HG02943 (cell line): ENCODE data around the gene LLGL1.

Source experiments
- ATAC-seq: cut with Tn5 transposase; IDR thresholded peaks from one replicate; pipeline ENCODE4 v1.9.1; 2021; ENCODE audit warnings: mild to moderate bottlenecking, low read depth, moderate library complexity; ENCODE audit not compliant: unreplicated experiment

The LLGL1 gene

DNA sequence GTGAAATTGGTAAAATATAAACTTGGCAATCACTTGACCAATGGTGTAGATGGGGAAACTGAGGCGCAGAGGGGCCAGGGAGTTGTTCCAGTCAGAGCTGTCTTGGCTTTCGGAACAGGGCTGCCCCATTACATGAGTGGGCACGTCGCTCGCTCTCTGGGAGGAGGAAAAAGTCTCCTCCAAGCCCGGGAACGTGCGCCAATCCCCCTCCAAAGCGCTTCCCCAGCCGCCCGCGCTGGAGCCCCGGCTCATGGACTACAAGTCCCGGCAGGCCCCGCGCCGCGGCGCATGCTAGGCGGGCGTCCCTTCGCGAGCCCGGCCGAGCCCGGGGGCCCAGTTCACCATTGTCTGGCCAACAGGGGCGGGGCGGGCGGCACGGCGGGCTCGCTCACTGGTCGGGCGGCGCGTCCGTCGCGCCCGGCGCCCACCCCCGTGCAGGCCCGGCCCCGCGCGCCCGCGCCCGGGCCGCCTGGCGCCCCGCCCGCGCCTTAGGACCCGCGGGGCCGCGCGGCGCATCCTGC lies at the start of gene LLGL1:
Gene LLGL1, plus strand, starts transcription at position 515 of the 521 bp plus-strand sequence. CDS start 48 bp downstream, outside the sequence.
- ATAC-seq, result peak; percentile 78

DNA sequence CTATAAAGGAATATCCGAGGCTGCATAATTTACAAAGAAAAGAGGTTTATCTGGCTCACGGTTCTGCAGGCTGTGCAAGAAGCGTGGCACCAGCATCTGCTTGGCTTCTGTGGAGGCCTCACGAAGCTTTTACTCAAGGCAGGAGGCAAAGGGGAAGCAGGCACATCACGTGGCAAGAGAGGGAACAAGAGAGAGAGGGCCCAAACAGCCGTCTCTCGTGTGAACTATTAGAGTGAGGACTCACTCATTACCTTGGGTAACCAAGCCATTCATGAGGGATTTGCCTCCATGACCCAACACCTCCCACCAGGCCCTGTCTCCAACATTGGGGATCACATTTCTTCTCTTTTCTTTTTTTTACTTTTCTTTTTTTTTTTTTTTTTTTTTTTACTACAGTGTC lies 49.3 kb upstream of the LLGL1 start:
- no peak for ATAC-seq

DNA sequence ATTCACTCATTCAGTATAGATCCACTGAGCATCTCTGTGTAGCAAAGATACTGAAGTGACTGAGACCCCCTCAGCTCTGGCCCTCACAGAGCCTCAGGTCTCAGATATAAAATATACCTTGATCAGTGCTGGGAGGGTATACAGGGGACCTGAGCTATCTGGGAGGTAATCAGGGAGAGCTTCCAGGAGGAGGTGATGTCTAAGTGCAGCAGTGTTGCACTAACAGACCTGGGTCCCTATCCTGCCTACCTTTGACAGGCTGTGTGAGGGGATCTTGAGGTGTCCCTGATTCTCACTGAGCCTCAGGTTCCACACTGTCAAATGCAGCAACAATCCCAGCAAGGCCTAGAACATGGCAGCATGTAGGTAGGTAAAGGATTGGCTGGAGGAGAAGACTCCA lies 48.3 kb upstream of the LLGL1 start:
- no peak for ATAC-seq

DNA sequence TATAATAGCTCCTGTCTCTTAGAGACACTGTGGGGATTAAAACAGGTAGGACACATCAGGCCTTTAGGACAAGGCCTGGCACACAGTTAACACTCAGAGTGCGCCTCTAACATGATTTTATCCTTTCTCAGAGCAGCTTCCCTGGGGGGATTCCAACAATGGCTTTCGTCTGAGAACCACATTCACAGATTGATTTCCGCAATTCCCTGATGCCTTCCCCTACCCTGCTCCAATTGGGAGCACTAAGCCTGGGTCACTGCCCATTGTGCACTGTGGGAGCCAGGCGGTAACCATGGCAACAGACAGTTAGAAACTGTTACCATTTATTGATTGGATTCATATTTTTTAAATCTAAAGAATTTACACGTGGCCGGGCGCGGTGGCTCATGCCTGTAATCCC lies 47.7 kb upstream of the LLGL1 start:
- no peak for ATAC-seq

DNA sequence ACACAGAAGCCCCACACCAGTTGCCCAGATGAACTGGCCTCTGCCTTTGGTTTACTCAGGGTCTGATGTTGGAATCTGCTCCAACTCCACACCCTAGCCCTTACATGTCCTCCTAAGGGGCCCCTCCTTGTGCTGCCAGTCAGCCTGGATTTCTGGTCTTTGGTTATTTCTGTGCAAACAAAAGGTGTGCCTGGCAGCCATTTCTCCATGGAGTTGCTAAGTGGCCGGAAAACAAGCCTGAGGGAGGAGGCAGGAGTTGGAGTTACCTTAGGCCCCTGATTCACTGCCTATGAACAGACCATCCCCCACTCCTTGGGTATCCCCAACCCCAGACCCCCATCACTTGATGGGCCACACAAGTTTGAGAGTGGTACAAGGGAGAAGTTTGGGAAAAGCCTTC lies 46.2 kb upstream of the LLGL1 start:
- no peak for ATAC-seq

DNA sequence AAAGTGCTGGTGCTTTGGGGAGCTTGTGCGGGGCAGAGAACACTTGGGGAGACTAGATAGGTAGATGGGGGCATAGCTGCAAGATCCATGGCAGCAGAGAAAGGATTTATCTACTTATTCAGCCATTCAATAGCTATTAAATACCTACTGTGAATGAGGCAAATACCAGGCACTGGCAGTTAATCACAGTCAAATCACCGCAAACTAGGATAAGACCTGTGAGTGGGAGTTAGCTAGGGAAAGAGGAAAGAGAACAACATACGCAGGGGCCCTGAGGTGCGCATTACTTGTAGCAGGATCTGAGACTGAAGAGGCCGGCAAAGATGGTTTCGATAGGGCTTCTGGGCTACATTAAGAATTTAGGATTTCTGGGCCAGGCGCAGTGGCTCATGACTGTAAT lies 45.6 kb upstream of the LLGL1 start:
- no peak for ATAC-seq

DNA sequence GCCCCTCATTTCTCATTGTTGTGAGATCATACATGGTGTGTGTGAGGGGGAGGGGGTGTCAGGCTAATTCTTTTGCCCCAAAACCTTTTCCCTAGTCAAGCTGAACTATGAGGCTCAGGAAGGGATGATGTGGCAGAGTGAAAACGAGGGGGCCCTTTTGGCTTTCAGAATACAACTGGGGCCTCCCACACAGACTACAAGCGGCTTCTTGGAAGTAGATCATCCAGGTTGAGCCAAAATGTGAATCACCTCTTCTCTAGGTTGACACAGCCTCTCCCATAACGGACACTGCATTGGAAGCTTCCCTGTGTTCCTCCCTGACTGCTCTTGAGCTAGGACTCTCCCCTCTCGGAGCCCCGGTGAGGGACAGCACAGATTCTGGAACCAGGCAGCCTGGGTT lies 44.1 kb upstream of the LLGL1 start:
- ATAC-seq, result no peak

DNA sequence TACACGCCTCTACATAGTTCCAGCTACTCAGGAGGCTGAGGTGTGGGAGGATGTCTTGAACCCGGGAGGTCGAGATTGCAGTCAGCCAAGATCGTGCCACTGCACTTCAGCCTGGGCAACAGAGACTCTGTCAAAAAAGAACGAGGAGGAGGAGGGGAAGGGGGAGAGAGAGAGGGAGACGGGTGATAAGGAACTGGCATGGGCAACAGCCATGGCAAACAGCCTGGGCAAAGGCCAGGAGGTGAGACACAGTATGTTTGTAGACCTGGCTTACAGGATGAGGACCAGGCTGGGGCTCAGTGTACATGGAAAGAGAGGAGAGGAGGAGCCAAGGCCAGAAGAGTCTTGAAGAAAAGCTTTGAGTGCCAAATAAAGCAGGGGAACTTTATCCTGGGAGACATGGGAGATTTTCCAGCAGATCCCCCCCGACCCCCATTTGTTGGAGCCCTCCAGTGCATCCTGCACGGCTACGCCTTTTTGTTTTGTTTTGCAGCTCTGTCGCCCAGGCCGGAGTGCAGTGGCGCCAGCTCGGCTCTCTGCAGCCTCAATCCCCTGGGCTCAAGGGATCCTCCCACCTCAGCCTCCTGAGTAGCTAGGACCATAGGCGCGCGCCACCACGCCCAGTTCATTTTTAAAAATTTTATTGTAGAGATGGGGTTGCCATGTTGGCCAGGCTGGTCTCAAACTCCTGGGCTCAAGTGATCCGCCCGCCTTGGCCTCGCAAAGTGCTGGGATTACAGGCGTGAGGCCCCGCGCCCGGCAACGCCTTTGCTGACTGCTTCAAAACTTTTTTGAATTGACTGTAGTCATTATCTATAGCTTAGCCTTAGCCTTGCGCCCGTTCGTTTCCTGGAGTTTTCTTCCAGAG lies 43.1 kb upstream of the LLGL1 start:
- ATAC-seq, result no peak

DNA sequence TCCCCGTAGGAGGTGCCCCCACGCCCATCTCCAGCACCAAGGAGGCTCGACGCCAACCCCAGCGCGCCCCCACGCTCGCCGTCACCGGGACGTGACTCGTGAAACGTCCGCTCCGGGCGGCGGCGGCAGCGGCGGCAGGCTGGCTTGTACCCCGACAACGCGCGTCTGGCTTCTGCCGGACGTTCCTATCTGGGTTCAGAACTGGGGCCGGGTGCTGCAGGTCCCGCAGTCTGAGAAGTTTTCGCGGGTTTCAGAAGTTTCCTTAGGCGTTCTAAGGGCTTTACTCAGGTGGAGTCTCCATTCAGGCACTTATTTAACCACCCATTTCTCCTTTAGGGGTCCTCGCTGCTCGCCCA lies 42.5 kb upstream of the LLGL1 start:
- ATAC-seq, result peak; percentile 41

DNA sequence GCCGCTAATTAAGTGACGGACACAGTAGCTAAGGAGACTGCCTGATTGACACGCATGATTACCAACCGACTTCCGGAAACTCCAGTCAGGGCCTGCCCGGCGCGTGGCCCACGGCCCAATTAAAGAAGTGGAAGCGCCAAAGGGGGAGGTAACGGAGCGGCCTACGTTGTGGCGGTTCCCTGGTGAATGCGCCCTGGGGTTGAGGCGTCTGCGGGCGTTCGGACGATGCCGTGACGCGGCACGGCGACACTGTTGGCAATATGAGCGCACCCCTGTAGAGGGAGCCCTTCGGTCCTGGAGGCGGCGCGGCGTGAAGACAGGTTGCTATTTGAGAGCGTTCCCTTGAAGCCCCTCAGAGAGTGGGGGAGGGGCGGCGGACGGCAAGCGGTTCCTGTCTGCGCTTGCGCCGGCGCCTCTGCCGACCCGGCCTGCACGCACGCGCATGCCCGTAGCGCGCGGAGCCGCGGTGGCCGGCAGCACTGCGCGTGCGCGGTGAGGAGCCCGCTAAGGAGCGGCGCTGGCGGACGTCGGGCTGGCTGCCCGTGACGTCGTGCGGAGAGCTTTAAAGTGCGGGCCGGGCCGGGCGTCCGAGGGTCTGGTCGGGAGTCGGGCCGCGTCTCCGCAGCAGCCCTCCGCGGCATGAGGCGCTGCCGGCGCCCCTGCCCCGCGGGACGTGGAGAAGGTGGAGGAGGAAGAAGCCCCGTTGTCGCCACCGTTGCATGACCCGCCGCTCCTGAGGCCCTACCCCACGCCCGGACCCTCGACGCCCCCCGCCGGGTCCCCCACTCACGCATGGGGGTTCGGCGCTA lies 41.9 kb upstream of the LLGL1 start, which contains the start of gene ALKBH5:
Gene ALKBH5, plus strand, starts transcription at position 495 of the 809 bp plus-strand sequence. CDS start 416 bp downstream, outside the sequence.
- peak; percentile 74 for ATAC-seq

DNA sequence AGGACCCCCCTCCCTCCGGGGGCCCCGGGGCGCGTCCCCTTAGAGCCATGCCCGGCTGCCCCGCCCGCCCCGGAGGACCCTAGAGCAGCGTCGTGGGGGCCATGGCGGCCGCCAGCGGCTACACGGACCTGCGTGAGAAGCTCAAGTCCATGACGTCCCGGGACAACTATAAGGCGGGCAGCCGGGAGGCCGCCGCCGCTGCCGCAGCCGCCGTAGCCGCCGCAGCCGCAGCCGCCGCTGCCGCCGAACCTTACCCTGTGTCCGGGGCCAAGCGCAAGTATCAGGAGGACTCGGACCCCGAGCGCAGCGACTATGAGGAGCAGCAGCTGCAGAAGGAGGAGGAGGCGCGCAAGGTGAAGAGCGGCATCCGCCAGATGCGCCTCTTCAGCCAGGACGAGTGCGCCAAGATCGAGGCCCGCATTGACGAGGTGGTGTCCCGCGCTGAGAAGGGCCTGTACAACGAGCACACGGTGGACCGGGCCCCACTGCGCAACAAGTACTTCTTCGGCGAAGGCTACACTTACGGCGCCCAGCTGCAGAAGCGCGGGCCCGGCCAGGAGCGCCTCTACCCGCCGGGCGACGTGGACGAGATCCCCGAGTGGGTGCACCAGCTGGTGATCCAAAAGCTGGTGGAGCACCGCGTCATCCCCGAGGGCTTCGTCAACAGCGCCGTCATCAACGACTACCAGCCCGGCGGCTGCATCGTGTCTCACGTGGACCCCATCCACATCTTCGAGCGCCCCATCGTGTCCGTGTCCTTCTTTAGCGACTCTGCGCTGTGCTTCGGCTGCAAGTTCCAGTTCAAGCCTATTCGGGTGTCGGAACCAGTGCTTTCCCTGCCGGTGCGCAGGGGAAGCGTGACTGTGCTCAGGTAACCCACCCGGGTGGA lies 41.0 kb upstream of the LLGL1 start:
- peak; percentile 1 for ATAC-seq

DNA sequence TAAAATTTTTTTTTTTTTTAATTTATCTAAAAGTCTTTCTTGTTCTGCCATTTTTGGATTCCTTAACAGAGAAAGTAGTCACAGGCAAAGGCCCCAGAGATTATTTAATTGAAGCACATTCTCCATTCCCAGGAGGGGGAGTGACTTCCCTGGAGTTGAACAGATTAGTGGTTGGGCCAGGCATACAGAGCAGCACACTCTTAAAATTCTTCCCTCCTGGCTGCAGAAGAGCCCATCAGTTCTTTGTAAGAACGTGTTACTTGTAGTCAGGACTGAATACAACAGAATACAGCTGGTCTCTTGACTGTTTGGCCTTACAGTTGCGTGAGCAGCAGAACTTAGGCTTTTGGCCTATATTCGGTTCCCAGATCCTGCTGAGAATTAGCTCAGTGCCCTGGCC lies 40.0 kb upstream of the LLGL1 start:
- ATAC-seq, result no peak

DNA sequence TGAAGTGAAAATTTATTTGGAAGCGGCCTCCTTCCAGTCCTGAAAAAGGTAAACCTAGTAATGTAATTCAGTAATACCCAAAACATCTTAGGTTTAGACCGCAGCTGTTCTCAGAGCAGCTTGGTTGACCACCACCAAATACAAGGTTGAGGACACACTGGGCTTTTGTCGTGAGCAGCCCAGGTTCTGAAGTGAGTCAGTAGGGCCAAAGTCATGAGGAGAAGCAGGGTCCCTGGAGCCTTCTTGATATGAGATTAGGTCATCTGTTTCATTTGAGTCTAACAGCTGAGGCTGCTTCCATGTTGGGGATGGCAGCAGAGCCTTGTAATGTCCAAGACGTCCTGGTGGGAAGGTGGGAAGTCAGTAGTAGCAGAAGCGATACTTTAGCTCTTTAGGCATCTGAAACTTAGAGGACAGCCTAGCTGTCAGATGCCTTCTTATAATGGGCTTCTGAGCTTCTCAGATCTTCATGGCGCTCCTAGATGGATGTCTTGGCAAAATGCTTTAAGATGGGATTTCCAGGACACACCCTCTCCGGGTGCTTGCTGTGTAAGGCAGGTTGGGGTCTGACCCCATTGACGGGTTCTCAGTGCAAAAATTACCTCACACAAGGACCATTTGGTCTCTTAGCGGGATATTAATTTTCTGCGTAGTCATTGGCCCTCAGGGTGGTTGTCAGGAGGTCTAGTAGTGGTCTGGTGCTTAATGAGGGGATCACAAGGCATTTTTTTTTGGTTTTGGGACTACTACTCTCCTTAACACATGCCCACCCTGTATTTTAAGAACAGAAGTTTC lies 39.4 kb upstream of the LLGL1 start:
- no peak for ATAC-seq

DNA sequence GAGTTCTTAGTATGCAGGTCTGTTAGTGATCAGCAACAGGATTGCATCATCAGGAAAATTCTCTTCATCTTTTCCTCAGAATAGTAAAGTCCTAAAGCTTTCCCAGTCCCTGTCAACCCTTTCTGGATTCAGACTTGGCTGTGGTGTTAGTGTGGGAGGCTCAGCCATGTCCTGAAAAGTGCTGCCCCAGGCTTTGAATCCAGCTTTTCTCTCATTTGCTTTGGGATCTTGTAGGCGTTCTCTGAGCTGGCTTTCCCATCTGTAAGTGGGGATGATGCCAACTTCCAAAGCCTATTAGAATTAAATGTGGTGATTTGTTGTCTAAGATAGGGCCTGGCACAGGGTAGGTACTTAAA lies 38.8 kb upstream of the LLGL1 start:
- no peak for ATAC-seq

DNA sequence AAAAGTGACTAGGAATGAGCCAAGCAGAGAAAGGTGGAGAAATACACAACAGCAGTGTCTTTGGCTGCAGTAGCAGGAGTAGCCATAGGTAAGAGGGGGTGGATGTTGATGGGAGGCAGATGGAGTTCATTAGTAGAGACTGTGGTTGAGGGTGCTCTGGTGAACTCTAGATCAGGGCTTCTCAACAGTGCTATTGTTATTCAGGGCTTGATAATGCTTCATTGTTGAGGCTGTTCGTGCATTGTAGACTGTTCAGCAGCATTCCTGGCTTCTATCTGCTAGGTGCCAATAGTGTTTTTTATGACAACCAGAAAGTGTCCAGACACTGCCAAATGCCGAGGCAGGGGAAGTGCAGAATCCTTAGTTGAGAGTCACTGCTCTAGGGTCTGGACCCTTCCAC lies 38.2 kb upstream of the LLGL1 start:
- no peak for ATAC-seq

DNA sequence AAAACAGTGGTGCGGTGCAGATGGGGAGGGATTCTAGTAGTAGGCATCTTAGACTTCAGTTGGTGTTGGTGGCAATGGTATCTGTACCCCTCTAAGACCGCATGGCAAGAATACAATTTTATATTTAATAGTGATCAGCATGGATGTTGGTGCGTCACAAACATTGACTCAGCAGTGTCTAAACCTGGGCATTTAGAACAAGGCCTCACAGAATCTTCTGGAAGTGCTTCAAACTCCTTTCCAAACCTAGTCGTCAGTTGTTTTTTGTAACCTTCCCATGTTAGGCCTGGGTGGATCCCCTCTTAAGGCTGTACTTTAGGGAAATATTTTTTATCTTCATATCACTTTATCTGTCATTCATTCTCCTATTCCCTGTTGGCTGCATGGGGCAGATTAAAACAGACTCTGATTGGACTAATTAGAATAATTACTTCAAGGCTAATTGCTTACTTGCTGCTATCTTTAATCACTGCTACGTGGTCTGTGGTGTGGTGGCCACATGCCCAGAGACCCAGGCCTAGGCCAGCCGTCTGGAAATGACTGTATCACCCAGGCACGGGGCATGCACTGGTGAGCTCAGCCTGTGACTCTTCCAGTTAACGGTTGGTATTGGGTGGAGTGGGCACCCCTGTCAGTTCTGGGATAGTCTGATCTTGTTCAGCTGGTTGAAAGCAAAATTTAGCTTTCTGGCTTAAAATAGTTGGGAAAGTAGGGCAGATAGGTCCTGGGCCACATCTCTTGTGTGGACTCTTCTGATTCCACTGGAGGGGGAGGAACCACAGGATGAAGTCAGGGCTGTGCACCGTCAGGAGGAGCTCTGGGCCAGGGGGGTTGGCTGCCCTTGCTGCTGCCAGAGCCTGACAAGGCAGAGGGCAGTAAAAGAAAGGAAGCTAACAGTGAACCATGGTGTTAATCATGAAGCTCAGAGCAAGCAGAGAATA lies 37.3 kb upstream of the LLGL1 start:
- no peak for ATAC-seq

DNA sequence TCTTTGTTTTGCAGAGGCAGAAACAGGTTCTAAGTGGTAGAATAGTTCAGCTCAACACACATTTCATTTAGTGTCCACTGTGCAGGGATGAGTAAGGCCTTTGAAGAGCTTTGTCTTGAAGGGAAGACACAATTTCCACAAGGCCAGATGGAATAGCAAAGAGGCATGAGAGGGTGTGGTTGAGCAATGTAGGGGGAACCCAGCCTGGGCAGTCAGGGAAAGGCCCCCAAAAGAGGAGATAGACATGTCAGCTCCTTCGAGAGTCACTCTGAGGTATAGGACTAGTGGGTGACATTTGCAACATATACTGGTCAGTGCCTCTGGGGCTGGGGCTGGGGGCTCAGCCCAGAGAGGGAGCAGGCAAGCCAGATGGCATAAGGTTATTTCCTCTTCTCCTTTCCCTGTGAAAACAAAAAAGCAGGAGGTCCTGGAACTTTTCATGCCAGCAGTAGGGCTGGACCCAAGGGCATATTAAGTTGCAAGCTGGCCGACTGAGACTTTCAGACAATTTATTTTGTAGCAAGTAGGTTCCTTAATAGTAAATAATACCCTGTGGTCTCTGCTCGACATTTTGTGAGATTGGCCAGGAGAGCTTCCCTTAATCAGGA lies 34.7 kb upstream of the LLGL1 start:
- no peak for ATAC-seq

DNA sequence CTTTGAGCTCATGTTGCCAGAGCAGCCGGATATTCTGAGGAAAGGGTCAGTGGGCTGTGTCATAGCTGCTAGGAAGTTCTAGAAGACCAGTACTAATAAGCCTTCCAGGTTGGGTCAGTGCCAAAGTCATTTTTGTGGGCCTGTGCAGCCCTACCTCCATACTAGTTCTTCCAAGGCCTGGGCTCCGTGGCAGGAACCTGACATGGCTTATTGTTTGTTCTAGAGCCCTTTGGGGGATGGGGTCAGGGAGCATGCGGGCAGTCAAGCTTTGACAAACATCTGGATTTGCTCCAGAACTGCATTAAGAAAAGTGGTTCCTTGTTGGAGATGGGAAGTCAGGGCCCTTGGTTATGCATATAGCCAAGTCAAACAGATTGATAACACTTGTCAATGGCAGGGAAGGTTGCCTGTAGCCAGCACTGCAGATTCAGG lies 34.2 kb upstream of the LLGL1 start:
- ATAC-seq, result no peak
